ENCODE measurements around the gene DLX5.

DNA sequence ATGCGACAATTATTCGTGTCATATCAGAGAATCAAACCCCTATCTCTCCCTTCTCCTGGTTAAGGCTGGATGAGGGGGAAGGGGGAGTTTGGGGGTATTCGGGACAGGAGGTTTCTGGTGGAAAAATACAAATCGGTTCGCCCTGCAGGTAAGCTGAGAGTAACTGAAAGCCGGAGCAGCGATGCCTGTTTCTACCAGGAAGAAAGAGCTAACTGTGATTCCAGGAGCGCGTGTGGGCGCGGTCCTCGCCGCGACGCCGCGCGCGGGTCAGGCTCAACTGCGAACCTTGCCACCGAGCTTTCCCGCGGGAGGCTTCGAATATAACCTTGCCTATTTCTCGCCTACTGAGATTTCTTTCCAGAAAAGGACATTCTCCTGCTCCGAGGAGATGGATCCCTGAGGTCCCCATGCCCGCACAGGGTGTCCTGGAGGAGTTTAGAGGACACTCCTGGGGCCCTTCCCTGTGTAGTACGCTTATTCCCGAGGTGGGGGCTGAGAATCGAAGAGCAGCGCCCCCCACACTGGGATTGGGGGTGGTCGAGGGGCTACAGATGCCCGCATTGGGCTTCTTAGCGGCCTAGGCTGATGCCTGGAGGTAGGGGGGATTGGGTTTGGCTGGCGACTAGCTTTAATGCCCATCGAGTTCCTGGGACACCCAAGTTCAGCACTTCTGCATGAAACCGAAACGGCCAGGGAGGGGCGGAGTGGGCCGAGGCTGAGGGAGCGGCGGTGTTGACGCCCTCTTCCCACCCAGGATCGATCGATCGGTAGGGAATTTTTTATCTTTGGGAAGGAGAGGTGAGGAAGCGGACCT is 32.2 kb downstream of the DLX5 start:
- TF ChIP-seq, protein P1, sequence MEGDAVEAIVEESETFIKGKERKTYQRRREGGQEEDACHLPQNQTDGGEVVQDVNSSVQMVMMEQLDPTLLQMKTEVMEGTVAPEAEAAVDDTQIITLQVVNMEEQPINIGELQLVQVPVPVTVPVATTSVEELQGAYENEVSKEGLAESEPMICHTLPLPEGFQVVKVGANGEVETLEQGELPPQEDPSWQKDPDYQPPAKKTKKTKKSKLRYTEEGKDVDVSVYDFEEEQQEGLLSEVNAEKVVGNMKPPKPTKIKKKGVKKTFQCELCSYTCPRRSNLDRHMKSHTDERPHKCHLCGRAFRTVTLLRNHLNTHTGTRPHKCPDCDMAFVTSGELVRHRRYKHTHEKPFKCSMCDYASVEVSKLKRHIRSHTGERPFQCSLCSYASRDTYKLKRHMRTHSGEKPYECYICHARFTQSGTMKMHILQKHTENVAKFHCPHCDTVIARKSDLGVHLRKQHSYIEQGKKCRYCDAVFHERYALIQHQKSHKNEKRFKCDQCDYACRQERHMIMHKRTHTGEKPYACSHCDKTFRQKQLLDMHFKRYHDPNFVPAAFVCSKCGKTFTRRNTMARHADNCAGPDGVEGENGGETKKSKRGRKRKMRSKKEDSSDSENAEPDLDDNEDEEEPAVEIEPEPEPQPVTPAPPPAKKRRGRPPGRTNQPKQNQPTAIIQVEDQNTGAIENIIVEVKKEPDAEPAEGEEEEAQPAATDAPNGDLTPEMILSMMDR (conservative IDR thresholded peaks at IDR 0.05 in 1 of 2, IDR thresholded peaks at IDR 0.05 in 1 of 2; ENCODE audit: low read depth in 1 of 2, low read length in 2 of 2): no peak
- peak; percentile 69 for TF ChIP-seq EZH2 (IDR thresholded peaks at IDR 0.05; ENCODE audit: low read length, missing control alignments)
